Neuronal stem cell (in vitro differentiated cells): ENCODE data around the gene STK33. TPM values are rescaled to one million over a fixed set of nuclear protein-coding genes. Genes with fewer than 3 reads are reported as not detected.
A peak's percentile ranks its signal among the peaks of the same experiment; 100 is the strongest.

Experiments used
- DNase-seq: peaks from one replicate; pipeline ENCODE4 v3.0.0-alpha.2; 2013; ENCODE audit warnings: low spot score
- H2AFZ ChIP-seq: one replicate; pipeline ENCODE4 v1.6.1; 2013; ENCODE audit warnings: mild to moderate bottlenecking, low read length, inconsistent platforms
- H2AK5ac ChIP-seq: 2 replicates; pipeline ENCODE4 v1.6.1; 2013; ENCODE audit warnings: low read depth, mild to moderate bottlenecking, inconsistent platforms, low read length, moderate library complexity, mixed read lengths
- H2BK120ac ChIP-seq: 2 replicates; pipeline ENCODE4 v1.6.1; 2013; ENCODE audit warnings: low read depth, mild to moderate bottlenecking, inconsistent platforms, low read length, moderate library complexity, mixed read lengths
- H2BK12ac ChIP-seq: one replicate; pipeline ENCODE4 v1.6.1; 2013; ENCODE audit warnings: low read length, inconsistent platforms
- H2BK15ac ChIP-seq: 2 replicates; pipeline ENCODE4 v1.6.1; 2013; ENCODE audit warnings: mild to moderate bottlenecking, low read length, inconsistent platforms, mixed read lengths
- H2BK5ac ChIP-seq: one replicate; pipeline ENCODE4 v1.6.1; 2013; ENCODE audit warnings: inconsistent platforms, mild to moderate bottlenecking, low read length, moderate library complexity
- H3K14ac ChIP-seq: one replicate; pipeline ENCODE4 v1.6.1; 2013; ENCODE audit warnings: low read length, inconsistent platforms
- H3K18ac ChIP-seq: 2 replicates; pipeline ENCODE4 v1.6.1; 2013; ENCODE audit warnings: low read length, inconsistent platforms
- H3K23ac ChIP-seq: 2 replicates; pipeline ENCODE4 v1.6.1; 2013; ENCODE audit warnings: low read depth, mild to moderate bottlenecking, mixed read lengths, low read length, inconsistent platforms; ENCODE audit not compliant: poor library complexity
- H3K27ac ChIP-seq: replicated peaks from 3 replicates; pipeline ENCODE4 v1.5.1; 2013; ENCODE audit warnings: low read length, inconsistent platforms
- H3K27me3 ChIP-seq, 3 experiments: 2 replicates each; pipeline ENCODE4 v1.6.1; 2013; ENCODE audit warnings: low read length in 3 of 3, mild to moderate bottlenecking in 2 of 3, inconsistent platforms in 1 of 3, low read depth in 1 of 3, mixed read lengths in 1 of 3, moderate library complexity in 1 of 3; ENCODE audit not compliant: control insufficient read depth in 3 of 3, insufficient read depth in 3 of 3
- H3K36me3 ChIP-seq, 2 donors: replicated peaks in 1 of 2; 2 replicates each; pipeline ENCODE4 v1.6.1; 2013; ENCODE audit warnings: low read length in 2 of 2; ENCODE audit not compliant: control insufficient read depth in 2 of 2, insufficient read depth in 2 of 2
- H3K4ac ChIP-seq: 2 replicates; pipeline ENCODE4 v1.6.1; 2013; ENCODE audit warnings: inconsistent platforms, mild to moderate bottlenecking, low read length, moderate library complexity
- H3K4me1 ChIP-seq, 2 donors: 1 replicate in 1 of 2; 2 replicates in 1 of 2; pipeline ENCODE4 v1.6.1; 2013; ENCODE audit warnings: low read length in 2 of 2, low read depth in 1 of 2; ENCODE audit not compliant: control insufficient read depth in 2 of 2, insufficient read depth in 1 of 2
- H3K4me2 ChIP-seq: one replicate; pipeline ENCODE4 v1.6.1; 2013; ENCODE audit warnings: mild to moderate bottlenecking, low read length, inconsistent platforms; ENCODE audit not compliant: insufficient read depth, poor library complexity, severe bottlenecking
- H3K4me3 ChIP-seq, 2 donors: 2 replicates each; pipeline ENCODE4 v1.5.1; 2013; ENCODE audit warnings: low read length in 2 of 2, mild to moderate bottlenecking in 2 of 2, inconsistent platforms in 1 of 2, moderate library complexity in 1 of 2
- H3K79me1 ChIP-seq: one replicate; pipeline ENCODE4 v1.6.1; 2013; ENCODE audit warnings: low read depth, mild to moderate bottlenecking, inconsistent platforms, low read length, moderate library complexity
- H3K9ac ChIP-seq: one replicate; pipeline ENCODE4 v1.6.1; 2013; ENCODE audit warnings: mild to moderate bottlenecking, low read depth, low read length, inconsistent platforms; ENCODE audit not compliant: poor library complexity
- H3K9me3 ChIP-seq, 2 donors: replicated peaks in 1 of 2; 2 replicates each; pipeline versions ENCODE3 to v1.6.1; 2013; ENCODE audit warnings: low read length in 2 of 2, mild to moderate bottlenecking in 2 of 2, inconsistent platforms in 1 of 2, low read depth in 1 of 2, mixed read lengths in 1 of 2, moderate library complexity in 1 of 2; ENCODE audit not compliant: control insufficient read depth in 2 of 2, insufficient read depth in 1 of 2
- H4K8ac ChIP-seq: one replicate; pipeline ENCODE4 v1.6.1; 2013; ENCODE audit warnings: low read depth, mild to moderate bottlenecking, inconsistent platforms, low read length, moderate library complexity
- H4K91ac ChIP-seq: one replicate; pipeline ENCODE4 v1.6.1; 2013; ENCODE audit warnings: low read length, low read depth, mild to moderate bottlenecking, inconsistent platforms; ENCODE audit not compliant: poor library complexity
- WGBS, 2 donors: extraction: QIAGEN DNeasy Blood & Tissue Kit; methylation state at CpG; one replicate each; pipeline ENCODE4 v1.1.7; 2013; ENCODE audit warnings: missing lambda C conversion rate in 2 of 2, mixed read lengths in 1 of 2; ENCODE audit not compliant: insufficient read length in 2 of 2, insufficient replicate concordance in 1 of 2; ENCODE audit errors: extremely low coverage in 2 of 2; 5-methylcytosine and 5-hydroxymethylcytosine counted together
- polyA plus RNA-seq, 2 experiments: library from polyadenylated mRNA; stranded (reverse); fragments of 200-250 nt; gene quantifications; one replicate each; pipeline ENCODE4 v1.2.3, GENCODE V29; 2013

STK33 gene
- 35.2 TPM for polyA plus RNA-seq (2013, experiment 1 of 2)
- polyA plus RNA-seq (2013, experiment 2 of 2): 33.3 TPM

DNA sequence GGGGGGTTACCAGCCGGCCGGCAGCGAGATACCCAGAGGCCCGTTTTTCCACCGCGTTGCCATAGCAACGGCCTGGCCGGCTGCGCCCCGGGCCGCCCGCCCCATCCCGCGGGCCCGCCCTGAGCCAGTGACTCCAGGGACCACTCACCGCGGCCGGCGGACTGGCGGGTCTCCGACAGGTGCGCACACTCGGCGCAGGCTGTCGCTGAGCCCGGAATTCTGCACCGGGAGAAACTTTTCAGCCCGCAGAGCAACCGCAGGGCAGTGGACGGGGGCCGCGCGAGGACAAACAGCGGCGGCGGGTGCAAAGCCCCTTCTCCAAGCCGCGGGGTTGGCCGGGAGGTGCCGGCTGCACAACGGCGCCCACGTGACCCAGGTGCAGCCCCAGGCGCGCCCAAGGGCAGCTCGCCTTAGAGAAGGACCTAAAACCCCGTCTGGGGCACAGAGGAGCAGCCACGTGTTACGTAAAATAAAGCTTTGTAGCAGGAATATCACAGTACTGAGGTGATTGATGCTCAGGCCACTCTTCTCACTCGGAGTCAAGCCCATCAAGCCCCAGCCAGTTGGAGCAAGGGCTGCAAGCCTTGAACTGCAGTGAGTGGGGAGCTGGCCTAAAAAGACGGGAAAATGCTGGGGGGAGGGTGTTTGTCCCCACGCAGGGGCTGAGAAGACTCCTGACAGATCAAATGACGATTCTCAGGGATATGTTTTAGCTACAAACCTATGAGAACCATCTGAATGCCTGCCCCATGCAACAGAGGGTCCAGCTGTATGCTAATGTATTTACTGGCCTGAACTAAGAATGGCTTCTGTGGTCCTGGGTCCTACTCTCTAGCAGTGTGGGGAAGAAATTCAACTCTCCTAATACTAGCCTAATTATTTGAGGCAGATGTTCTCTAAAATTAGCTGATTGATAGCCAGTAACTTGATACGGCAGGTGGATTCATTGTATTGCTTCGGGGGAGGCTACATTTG, at the start of gene STK33:
Gene STK33, minus strand, starts transcription at position 294 of the 975 bp plus-strand sequence. CDS start 119,323 bp downstream, outside the sequence.
- H3K9me3 ChIP-seq: peaks cover 0 to under 1% of the 10 kb centered on the region in 2 donors
- peak within 1 kb of the TSS; percentile 99 for H2AFZ ChIP-seq
- H3K4me3 ChIP-seq: peak within 1 kb of the TSS; percentile 86 to 88
- no peaks in the 10 kb centered on the region for H3K36me3 ChIP-seq
- no peak within 1 kb of the TSS for H2BK120ac ChIP-seq
- peak within 1 kb of the TSS; percentile 95 for H2BK5ac ChIP-seq
- peak within 1 kb of the TSS; percentile 38 for H3K14ac ChIP-seq
- H3K27me3 ChIP-seq: no peaks in the 10 kb centered on the region
- peak within 1 kb of the TSS; percentile 50 for H3K27ac ChIP-seq
- peak; percentile 69 for DNase-seq
- peak within 1 kb of the TSS; percentile 88 for H3K9ac ChIP-seq
- H2BK15ac ChIP-seq: peak within 1 kb of the TSS; percentile 67
- peak within 1 kb of the TSS; percentile 89 for H3K4me2 ChIP-seq
- WGBS, 2 donors: no CpG with 5 or more reads among the region's 55 CpGs
- peak within 1 kb of the TSS; percentile 95 for H3K4ac ChIP-seq
- H4K91ac ChIP-seq: peak within 1 kb of the TSS; percentile 2
- peak within 1 kb of the TSS; percentile 63 for H2AK5ac ChIP-seq
- peak within 1 kb of the TSS; percentile 98 for H3K18ac ChIP-seq
- H3K79me1 ChIP-seq: no peaks in the 10 kb centered on the region
- H4K8ac ChIP-seq: peak within 1 kb of the TSS; percentile 92
- no peak within 1 kb of the TSS for H3K23ac ChIP-seq
- H2BK12ac ChIP-seq: peak within 1 kb of the TSS; percentile 84
- peaks cover 0 to 6% of the 10 kb centered on the region in 2 donors for H3K4me1 ChIP-seq

DNA sequence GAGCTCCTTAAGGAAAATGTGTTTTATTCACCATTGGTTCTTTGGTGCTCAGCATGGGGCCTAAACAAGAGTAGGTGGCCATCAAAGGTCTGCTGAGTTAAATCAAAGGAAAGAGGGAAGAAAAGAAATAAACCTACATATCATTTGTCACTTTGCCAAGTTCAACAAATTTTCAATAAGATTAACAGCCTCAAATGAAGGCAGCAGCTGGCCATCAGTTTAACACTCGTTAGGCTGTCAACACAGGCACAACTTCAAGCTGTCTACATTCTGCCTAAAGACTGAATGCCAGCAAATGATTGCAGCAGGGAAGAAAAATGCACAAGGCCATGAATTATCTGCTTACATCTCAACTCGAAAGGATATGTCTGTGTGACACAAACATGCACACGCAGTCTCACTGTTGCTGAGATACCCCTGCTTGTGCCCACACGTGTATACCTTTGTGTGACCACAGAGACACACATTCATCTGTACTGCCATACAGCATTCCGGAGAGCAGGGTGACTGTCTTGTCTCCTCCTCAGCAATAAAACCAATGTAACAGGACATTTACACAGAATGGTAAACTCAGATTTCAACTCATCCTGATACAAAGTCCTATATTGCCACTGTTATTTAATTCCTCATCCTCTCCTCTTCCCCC, 48.3 kb upstream of the STK33 start:
- Histone ChIP-seq H3K18ac (no peak overlapping the region), H3K27ac (no peak overlapping the region), H2BK120ac (no peak overlapping the region), H3K23ac (no peak overlapping the region), H4K8ac (no peak overlapping the region), H2BK15ac (no peak overlapping the region), H3K9me3 (no peaks in the 10 kb centered on the region), H3K4me2 (no peak overlapping the region), H3K4ac (no peak overlapping the region), H3K4me3 (no peak overlapping the region), H3K4me1 (peaks cover 0 to 10% of the 10 kb centered on the region in 2 donors), H2AFZ (no peak overlapping the region), H2BK12ac (no peak overlapping the region), H4K91ac (no peak overlapping the region), H3K27me3 (no peaks in the 10 kb centered on the region), H3K79me1 (no peaks in the 10 kb centered on the region), H2AK5ac (no peak overlapping the region), H3K36me3 (peaks cover 0 to 31% of the 10 kb centered on the region in 2 donors), H2BK5ac (no peak overlapping the region), H3K9ac (peak overlapping the region; percentile 18), H3K14ac (no peak overlapping the region)
- DNase-seq: no peak
- no CpG with 5 or more reads among the region's 5 CpGs for WGBS, 2 donors

DNA sequence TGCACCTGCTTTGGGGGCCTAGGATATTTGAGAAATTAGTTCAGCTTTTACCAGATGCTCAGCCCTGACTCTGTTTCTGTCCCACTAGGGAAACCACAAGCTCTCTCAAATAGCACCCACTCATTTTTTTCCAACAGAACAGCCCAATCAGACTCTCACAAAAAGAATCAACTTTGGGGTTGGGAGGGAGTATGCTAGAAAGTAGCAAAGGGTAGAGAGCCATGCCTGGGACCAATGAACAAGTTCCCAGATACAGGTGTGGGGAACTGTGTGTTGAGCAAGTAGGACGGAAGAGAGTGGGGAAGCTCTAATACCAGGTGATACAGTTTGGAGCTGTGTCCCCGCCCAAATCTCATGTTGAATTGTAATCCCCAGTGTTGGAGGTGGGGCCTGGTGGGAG, 47.3 kb upstream of the STK33 start:
- H3K18ac ChIP-seq: no peak overlapping the region
- no peak overlapping the region for H3K14ac ChIP-seq
- H3K4me1 ChIP-seq: peaks cover 0 to 10% of the 10 kb centered on the region in 2 donors
- no peak overlapping the region for H2BK12ac ChIP-seq
- no peaks in the 10 kb centered on the region for H3K79me1 ChIP-seq
- no peak overlapping the region for H4K91ac ChIP-seq
- H2BK120ac ChIP-seq: no peak overlapping the region
- no CpG with 5 or more reads among the region's 2 CpGs for WGBS, 2 donors
- no peak overlapping the region for H4K8ac ChIP-seq
- no peak for DNase-seq
- H2AK5ac ChIP-seq: no peak overlapping the region
- peaks cover 0 to 3% of the 10 kb centered on the region in 2 donors for H3K9me3 ChIP-seq
- H2AFZ ChIP-seq: no peak overlapping the region
- H2BK15ac ChIP-seq: no peak overlapping the region
- H3K36me3 ChIP-seq: peaks cover 0 to 29% of the 10 kb centered on the region in 2 donors
- H3K23ac ChIP-seq: no peak overlapping the region
- no peak overlapping the region for H3K4ac ChIP-seq
- no peak overlapping the region for H3K9ac ChIP-seq
- no peaks in the 10 kb centered on the region for H3K27me3 ChIP-seq
- H3K4me3 ChIP-seq: no peak overlapping the region
- no peak overlapping the region for H2BK5ac ChIP-seq
- no peak overlapping the region for H3K4me2 ChIP-seq
- H3K27ac ChIP-seq: no peak overlapping the region
